NK-92 (cell line): ENCODE results near the gene TMEM120B.

ENCODE experiments used
- DNase-seq: peaks from one replicate; lab custom pipeline; 2025; ENCODE audit not compliant: unreplicated experiment; lab: John Stamatoyannopoulos, UW

Gene TMEM120B

DNA sequence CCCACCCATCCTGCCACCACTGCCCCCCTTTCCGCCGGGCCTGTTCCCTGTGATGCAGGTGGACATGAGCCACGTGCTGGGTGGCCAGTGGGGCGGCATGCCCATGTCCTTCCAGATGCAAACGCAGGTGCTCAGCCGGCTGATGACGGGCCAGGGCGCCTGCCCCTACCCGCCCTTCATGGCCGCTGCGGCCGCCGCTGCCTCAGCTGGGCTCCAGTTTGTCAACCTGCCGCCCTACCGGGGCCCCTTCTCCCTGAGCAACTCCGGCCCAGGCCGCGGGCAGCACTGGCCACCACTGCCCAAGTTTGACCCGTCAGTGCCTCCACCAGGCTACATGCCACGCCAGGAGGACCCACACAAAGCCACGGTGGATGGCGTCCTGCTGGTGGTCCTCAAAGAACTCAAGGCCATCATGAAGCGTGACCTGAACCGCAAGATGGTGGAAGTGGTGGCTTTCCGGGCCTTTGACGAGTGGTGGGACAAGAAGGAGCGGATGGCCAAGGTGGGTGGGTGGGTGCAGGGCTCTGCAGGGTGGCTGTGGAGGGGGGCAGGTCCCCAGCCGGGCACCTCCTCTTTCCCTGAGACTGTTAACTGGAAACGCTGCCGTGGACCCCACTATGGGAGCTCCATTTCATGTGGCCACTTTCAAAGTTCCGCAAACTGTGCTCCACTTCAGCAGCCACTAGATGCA, 102.0 kb downstream of the TMEM120B start:
- no peak for DNase-seq

DNA sequence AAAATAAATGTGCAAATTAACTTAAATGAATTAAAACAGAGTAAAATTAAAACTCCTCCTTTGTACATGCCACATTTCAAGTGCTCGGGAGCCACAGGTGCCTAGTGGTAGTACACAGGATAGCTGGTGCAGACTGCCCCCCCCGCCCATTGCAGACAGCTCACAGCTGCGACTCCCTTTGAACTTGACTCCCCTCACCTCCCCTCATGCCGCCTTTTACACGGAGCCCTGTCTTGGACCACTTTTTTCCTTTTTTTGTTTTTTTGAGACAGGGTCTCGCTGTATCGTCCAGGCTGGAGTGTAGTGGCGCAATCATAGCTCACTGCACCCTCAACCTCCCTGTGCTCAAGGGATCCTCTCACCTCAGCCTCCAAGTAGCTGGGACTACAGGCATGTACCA, 102.7 kb downstream of the TMEM120B start:
- no peak for DNase-seq

DNA sequence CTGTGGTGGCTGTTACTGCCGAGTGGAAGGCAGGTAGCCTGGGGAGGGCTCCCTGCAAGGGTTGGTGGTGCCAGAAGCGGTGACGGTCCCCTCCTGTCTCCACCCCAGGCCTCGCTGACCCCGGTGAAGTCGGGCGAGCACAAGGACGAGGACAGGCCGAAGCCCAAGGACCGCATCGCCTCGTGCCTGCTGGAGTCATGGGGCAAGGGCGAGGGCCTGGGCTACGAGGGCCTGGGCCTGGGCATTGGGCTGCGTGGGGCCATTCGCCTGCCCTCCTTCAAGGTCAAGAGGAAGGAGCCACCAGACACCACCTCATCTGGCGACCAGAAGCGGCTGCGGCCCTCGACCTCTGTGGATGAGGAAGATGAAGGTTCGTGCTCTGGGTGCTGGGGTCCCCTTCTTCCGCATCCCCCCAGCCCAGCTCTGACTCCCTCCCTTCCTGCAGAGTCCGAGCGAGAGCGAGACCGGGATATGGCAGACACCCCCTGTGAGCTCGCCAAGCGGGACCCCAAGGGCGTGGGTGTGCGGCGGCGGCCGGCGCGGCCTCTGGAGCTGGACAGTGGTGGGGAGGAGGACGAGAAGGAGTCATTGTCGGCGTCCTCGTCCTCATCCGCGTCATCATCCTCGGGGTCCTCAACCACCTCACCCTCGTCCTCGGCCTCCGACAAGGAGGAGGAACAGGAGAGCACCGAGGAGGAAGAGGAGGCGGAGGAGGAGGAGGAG, 104.5 kb downstream of the TMEM120B start:
- no peak for DNase-seq

DNA sequence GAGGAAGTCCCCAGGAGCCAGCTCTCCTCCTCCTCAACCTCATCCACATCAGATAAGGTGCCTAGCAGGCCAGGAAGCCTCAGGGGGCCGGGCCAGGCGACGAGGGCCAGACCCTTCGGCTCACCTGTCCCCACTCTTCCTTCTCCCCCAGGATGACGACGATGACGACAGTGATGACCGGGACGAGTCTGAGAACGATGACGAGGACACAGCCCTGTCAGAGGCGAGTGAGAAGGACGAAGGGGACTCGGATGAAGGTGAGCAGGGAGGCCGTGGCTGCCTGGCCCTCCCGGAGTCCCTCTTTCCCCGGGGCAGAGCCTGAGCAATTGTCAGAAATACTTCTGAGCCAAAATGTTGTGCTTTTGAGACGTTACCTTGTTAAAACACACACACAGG, 105.1 kb downstream of the TMEM120B start:
- no peak for DNase-seq

DNA sequence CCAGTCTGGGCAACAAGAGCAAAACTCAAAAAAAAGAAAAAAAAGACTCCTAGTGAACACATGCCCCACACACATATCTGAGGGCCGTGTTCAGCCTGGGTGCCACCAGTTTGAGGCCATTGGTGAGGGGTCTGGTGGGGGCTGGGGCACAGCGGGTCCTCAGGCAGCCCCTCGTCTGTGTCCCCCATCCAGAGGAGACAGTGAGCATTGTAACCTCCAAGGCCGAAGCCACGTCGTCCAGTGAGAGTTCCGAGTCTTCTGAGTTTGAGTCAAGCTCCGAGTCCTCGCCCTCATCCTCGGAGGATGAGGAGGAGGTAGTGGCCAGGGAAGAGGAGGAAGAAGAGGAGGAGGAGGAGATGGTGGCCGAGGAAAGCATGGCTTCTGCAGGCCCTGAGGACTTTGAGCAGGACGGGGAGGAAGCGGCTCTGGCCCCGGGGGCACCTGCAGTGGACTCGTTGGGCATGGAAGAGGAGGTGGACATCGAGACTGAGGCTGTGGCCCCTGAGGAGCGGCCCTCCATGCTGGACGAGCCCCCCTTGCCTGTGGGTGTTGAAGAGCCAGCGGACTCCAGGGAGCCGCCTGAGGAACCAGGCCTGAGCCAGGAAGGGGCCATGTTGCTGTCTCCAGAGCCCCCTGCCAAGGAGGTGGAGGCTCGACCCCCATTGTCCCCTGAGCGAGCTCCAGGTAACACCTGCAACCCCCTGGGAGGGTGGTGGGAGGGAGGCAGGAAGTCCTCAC, 106.8 kb downstream of the TMEM120B start:
- DNase-seq: no peak

DNA sequence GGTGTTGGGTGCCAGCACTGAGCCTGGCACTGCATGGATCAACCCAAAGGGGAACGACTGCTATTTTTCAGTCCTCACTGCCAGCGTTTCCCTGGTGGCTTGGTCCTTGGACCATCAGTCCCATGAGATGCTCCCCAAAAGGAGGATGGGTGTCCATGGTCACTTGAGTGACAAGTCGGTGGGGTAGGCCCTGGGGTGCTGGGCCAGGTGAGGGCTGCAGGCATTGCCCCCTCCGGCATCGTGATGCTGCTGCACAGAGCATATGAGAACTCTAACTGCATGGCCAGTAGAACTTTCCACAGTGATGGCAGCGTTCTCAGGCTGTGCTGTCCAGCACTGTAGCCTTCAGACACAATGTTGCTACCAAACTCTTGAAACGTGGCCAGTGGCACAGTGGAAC, 107.5 kb downstream of the TMEM120B start:
- no peak for DNase-seq

DNA sequence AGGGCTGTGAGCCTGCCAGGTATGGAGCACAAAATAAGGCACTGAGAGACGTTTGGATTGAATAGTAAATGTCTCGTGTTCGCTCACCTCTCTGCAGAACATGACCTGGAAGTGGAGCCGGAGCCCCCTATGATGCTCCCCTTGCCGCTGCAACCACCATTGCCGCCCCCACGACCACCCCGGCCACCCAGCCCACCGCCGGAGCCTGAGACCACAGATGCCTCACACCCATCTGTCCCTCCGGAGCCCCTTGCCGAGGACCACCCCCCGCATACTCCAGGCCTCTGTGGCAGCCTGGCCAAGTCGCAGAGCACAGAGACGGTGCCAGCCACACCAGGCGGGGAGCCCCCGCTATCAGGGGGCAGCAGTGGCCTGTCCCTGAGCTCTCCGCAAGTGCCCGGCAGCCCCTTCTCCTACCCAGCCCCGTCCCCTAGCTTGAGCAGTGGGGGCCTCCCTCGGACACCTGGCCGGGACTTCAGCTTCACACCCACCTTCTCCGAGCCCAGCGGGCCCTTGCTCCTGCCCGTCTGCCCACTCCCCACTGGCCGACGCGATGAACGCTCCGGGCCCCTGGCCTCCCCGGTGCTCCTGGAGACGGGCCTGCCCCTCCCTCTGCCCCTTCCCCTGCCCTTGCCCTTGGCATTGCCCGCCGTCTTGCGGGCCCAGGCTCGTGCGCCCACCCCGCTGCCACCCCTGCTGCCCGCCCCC, 110.0 kb downstream of the TMEM120B start:
- DNase-seq: no peak

DNA sequence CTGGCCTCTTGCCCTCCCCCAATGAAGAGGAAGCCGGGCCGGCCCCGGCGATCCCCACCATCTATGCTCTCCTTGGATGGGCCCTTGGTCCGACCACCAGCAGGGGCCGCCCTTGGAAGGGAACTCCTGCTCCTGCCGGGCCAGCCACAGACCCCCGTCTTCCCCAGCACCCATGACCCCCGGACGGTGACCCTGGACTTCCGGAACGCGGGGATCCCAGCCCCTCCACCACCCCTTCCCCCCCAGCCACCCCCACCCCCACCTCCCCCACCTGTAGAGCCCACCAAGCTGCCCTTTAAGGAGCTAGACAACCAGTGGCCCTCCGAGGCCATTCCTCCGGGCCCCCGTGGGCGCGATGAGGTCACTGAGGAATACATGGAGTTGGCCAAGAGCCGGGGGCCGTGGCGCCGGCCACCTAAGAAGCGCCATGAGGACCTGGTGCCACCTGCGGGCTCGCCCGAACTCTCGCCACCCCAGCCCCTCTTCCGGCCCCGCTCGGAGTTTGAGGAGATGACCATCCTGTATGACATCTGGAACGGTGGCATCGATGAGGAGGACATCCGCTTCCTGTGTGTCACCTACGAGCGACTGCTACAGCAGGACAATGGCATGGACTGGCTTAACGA, 110.7 kb downstream of the TMEM120B start:
- DNase-seq: no peak

DNA sequence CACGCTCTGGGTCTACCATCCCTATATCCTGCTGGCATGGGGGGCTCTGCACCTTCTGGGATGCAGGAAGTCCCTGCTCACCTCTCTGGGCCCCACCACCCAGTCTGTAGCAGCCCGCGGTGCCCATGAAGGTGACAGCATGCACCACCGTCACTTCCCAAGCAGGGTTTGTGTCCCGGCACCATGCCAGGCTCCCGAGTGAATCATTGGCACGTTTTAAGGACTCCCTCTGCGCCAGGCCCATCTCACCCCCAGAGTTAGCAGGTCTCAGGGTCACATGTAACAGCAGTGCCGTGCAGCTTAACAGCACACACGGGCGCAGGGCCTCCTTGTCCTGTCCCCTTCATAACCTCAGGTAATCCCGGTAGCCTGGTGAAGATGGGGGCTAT, 111.2 kb downstream of the TMEM120B start:
- no peak for DNase-seq

DNA sequence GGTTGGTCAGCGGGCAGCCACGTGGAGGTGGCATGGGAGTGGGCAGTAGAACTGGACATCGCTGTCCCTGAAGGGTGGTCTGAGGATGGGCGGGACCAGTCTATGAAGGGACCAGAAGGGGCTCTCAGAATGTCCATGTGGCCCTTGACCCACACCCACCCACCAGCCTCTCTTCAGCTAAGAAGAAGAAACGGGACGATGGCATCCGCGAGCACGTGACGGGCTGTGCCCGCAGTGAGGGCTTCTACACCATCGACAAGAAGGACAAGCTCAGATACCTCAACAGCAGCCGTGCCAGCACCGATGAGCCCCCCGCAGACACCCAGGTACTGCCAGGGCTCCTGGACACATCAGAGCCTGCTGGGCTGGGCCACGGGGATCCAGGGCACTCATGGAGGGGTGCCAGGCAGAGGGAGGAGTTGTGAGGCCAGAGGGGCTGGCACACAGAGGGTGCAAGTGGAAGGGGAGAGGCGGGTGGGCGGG, 112.5 kb downstream of the TMEM120B start:
- no peak for DNase-seq

DNA sequence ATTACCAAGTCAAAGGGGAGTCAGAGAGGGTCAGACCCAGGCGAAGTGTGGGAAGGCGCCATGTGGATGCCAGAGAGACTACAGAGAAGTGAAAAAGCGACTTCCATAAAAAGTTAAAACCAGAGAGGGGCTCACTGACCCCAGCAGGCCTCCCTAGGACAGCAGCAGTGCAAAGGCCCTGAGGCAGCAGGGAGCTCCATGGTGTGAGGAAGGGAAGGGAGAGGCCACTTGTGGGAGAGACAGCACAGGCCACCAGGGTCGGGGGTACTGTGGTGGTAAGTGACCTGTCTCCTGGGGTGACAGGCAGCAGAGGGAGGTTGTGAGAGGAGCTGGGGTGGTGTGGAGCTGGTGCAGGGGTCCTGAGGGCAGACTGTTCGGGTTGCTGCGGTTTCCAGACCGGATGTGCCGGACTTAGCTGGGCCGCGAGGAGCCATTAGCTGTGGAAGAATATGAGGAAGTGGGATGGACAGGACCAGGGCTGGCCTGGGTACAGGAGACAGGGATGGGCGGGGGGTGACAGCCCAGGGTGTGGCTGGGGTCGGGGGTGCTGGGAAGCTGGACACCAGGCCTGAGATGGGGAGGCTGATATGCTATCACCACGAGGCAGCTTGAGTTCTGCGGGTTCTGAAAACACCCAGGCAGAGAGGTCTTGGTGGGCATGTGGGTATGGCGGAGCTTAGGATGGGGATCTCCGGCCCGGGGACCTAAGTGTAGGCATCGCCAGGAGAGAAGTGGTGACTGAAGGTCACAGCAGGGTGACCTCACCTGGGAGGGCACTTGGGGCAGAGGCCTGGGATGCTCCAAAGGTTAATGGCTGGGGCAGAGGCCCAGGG, 114.0 kb downstream of the TMEM120B start:
- no peak for DNase-seq

DNA sequence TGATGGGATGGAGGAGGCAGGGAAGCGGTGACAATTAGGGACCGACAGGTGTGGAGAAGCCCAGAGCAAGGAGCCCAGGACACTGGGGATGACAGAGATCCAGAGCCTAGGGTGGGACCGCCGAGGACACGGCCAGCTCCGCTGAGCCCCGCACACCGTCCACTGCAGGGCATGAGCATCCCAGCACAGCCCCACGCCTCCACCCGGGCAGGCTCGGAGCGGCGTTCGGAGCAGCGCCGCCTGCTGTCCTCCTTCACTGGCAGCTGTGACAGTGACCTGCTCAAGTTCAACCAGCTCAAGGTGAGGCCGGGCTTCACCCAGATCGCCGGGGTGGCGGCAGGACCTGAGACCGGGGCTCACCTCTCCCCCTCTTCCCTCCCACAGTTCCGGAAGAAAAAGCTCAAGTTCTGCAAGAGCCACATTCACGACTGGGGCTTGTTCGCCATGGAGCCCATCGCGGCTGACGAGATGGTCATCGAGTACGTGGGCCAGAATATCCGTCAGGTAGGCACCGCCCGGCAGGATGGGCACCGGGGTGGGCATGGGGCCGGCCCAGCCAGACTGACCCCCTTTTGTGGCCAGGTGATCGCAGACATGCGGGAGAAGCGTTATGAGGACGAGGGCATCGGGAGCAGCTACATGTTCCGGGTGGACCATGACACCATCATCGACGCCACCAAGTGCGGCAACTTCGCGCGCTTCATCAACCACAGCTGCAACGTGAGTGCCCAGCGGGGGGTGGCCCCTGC, 115.0 kb downstream of the TMEM120B start:
- no peak for DNase-seq

DNA sequence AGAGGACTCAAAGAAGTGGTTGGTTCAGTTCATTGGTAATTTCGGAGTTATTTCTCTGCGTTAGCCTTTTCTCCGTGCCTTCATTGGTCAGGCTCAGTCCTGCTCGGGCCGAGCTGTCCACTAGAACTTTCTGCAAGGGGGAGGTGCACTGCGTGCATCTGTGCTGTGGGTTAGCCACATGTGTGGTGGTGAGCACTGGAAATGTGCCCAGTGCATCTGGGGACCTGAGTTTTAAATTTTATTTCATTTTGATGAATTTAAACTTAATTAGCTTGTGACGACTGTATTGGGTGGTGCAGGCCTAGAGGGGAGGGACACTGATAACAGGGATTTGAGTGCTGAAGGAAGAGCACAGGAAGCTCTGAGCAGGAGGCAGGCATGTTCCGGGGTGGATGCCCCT, 115.8 kb downstream of the TMEM120B start:
- DNase-seq: no peak

DNA sequence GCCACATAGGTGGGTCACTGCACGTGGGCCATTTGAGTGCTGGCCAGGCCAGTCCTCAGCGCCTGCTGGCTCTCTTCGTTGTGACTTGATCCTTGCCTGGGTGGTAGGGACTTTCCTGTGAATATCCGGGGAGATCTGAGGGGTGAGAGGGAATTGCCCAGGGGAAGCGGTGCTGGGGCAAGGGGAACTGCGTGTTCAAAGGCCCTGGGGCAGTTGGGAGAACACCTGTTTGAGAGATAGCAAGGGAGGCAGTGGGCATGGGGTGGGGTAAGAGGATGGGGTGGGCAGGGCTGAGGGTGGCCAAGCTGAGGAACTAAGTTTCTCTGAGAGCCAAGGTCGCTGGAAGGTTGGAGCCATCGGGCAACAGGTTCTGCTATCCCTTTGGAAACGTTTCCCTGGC, 116.3 kb downstream of the TMEM120B start:
- DNase-seq: no peak

DNA sequence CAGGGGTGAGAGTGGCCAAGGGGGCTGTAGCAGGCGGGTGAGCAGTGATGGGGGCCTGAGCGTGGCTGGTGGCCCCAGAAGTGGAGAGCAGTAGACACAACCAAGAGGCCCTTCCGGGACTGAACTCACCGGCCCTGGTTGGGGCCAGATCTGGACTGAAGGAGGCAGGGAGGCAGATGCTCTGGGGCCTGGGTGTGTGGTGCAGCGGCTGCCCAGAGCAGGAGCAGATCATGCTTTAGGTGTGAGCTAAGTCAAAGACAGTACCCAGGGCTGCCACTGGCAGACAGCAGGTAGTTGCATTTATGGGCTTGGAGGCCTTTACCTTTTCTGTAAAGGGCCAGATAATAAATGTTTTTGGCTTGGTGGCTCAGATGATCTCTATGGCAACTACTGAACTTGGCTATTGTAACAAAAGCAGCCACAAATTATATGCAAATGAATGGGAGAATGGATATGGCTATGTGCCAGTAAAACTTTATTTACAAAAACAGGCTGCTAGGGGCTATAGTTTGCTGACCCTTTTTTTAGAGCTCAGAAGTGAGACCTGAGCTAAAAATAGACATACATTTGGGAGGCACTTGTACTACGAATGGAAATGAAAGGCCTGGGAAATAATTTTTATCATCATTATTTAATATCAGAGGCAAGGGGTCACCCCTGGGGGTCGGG, 116.8 kb downstream of the TMEM120B start:
- no peak for DNase-seq

DNA sequence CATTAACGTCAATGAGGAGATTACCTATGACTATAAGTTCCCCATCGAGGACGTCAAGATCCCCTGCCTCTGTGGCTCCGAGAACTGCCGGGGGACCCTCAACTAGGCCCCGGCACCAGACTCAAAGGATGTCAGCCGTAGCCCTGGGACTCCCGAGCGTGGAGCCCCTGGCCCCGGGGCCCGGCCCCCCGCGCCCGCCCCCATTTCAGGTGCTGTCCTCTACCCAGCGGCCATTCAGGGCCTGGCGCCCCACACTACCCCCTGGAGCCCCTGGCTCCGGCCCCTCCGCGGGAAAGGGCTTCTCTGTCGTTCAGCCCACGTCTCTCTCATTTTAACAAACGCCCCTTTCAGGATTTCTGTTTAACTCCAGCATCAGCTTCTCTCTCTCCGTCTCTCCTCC, 117.6 kb downstream of the TMEM120B start:
- no peak for DNase-seq

DNA sequence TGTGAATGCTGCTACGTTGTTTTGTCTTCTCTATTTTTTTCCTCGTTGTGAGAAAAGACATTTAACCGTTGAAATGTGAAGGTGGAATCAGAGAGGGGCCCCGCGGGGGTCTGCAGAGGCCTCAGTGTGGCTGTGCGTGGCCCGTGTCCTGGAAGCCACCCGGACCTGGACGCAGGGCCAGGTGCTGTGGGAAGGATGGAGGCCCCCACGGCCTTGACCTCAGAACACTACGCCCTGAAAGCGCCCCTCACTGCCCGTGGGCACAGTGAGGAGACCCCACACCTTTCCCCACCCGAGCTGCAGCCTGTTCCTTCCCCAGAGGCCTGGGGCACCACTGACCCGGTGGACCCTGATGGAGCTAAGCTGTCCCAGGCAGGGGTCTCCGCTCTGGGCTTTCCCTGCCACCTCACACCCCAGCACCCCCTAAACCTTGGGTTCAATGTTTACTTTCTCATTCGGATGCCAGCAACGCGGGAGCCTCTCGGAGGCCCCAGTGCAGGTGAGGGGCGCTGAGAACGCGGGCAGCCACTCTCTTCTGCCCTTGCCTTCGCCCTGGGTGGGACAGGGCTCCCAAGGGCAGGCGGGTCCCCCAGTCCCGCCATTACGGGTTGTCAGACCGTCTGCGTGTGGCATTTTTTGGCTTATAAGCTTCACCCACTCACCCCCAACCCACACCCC, 118.2 kb downstream of the TMEM120B start:
- no peak for DNase-seq
